Measurements from ENCODE around the gene WWTR1.

GRCh38 chr3:149701206-149701976, 43.6 kb upstream of the WWTR1 start:
- TF ChIP-seq, protein P1, sequence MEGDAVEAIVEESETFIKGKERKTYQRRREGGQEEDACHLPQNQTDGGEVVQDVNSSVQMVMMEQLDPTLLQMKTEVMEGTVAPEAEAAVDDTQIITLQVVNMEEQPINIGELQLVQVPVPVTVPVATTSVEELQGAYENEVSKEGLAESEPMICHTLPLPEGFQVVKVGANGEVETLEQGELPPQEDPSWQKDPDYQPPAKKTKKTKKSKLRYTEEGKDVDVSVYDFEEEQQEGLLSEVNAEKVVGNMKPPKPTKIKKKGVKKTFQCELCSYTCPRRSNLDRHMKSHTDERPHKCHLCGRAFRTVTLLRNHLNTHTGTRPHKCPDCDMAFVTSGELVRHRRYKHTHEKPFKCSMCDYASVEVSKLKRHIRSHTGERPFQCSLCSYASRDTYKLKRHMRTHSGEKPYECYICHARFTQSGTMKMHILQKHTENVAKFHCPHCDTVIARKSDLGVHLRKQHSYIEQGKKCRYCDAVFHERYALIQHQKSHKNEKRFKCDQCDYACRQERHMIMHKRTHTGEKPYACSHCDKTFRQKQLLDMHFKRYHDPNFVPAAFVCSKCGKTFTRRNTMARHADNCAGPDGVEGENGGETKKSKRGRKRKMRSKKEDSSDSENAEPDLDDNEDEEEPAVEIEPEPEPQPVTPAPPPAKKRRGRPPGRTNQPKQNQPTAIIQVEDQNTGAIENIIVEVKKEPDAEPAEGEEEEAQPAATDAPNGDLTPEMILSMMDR (IDR thresholded peaks at IDR 0.05) = no peak
- no peak for TF ChIP-seq POLR2A (IDR thresholded peaks at IDR 0.05)

Data from testis (tissue), 2 donors.